ENCODE results near the gene LARP1.

DNA sequence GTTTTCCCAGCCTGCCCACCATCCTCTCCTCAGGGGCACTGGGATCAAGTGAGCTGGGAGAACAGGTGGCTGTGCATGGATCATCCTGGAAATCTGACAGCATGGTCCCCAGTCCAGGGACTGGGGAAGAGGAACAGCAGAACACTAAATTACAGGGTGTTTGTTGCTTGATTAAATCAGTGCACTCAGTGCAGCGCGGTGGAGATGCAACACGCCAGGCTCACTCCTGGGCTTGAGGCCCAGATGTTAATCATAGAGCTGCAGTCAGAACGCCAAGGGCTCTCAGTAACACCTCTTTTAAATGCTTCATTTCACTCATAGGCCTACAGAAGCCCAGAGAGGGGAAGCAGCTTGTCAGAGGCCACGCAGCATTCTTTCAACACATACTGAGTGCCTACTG, 14.2 kb upstream of the LARP1 start:
- TF ChIP-seq, protein P1, sequence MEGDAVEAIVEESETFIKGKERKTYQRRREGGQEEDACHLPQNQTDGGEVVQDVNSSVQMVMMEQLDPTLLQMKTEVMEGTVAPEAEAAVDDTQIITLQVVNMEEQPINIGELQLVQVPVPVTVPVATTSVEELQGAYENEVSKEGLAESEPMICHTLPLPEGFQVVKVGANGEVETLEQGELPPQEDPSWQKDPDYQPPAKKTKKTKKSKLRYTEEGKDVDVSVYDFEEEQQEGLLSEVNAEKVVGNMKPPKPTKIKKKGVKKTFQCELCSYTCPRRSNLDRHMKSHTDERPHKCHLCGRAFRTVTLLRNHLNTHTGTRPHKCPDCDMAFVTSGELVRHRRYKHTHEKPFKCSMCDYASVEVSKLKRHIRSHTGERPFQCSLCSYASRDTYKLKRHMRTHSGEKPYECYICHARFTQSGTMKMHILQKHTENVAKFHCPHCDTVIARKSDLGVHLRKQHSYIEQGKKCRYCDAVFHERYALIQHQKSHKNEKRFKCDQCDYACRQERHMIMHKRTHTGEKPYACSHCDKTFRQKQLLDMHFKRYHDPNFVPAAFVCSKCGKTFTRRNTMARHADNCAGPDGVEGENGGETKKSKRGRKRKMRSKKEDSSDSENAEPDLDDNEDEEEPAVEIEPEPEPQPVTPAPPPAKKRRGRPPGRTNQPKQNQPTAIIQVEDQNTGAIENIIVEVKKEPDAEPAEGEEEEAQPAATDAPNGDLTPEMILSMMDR (IDR thresholded peaks at IDR 0.05) = no peak
- TF ChIP-seq POLR2A (IDR thresholded peaks at IDR 0.05) = no peak

Measured in right lobe of liver (tissue), 4 donors.